Stimulated activated CD4-positive, alpha-beta T cell treated with anti-CD3 and anti-CD28 coated beads, Interleukin-4, amount 100 ng/mL, for 1 hour (primary cell): ENCODE results near the gene CDC25B.

Experiments used
- DNase-seq: peaks from one replicate; pipeline ENCODE4 v3.0.0-alpha.2; 2020

The CDC25B gene

DNA sequence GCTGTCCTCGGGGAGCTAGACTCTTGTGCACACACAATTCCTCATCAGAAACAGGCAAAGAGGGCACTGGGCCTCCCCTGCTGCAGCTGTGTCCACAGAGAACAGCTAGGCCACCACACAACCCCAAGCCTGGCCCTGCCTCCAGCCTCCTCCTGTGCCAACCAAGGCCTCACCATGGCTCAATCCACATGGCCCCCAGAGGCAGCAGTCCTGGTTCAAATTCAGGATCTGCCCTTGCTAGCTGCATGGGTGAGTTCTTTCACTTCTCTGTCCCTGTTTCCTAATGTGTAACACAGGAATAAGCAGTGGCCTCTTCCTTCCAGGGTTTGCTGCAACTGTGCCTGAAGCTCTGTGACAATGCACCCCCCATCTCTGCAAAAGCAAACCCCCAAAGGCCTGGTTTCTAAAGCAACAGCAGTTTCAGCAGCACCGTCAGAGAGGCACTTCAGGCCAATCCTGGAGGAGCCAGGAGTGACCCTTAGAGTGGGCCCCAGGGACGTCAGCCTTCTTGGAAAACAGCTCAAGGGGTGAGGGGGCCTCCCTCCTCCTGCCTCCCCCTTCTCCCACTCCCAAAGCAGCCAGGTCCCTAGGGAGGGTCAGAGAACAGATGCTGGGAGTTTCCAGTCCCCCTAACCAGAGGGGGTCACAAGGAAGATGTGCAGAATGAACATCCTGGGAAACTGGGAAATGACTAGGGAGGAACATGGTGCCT is 30.8 kb upstream of the CDC25B start:
- DNase-seq: no peak

DNA sequence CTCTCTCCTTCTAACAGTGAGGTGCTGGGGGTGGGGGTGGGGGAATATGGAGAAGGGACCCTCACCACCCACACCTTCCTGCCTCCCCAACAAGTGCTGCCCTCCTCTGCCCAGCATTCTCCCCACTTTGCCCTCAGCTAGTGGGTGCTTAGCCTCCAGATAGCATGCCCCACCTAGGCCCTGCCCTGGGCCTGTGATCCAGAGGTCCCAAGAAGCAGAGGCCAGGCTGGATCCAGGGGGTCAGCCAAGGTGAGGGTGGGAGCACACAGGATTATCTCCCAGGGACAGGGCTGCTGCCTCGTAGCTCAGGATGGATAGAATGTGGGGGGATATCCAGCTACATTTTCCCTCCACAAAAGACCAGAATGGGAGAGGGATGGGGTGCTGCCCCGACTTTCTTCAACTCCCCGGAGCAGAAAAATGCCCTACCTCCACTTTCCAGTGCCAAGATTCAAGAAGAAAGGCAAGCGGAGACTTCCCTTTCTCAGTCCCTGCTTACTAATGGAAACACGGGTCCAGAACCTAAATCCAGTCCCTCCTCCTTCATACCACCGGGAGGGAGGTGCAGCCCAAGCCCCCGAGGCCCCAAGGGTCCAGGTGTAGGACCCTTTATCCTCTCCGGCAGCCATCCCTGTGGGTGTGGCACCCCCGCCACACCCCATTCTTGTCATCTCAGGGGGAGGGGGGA is 29.5 kb upstream of the CDC25B start:
- DNase-seq: no peak

DNA sequence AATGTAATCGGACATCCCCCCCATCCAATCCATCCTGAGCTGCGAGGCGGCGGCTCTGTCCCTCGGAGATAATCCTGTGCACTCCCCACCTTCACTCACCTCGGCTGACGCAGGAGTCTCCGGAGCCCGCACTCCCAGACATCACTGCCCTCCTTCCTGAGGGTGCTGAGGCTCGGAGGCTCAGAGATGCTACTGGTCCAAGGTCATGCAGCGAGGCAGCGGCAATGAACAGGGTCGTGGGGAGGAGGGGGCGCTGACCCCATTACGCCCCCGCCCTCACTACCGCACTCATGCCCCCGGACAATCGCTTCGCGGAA is 29.0 kb upstream of the CDC25B start:
- DNase-seq: peak; percentile 28

DNA sequence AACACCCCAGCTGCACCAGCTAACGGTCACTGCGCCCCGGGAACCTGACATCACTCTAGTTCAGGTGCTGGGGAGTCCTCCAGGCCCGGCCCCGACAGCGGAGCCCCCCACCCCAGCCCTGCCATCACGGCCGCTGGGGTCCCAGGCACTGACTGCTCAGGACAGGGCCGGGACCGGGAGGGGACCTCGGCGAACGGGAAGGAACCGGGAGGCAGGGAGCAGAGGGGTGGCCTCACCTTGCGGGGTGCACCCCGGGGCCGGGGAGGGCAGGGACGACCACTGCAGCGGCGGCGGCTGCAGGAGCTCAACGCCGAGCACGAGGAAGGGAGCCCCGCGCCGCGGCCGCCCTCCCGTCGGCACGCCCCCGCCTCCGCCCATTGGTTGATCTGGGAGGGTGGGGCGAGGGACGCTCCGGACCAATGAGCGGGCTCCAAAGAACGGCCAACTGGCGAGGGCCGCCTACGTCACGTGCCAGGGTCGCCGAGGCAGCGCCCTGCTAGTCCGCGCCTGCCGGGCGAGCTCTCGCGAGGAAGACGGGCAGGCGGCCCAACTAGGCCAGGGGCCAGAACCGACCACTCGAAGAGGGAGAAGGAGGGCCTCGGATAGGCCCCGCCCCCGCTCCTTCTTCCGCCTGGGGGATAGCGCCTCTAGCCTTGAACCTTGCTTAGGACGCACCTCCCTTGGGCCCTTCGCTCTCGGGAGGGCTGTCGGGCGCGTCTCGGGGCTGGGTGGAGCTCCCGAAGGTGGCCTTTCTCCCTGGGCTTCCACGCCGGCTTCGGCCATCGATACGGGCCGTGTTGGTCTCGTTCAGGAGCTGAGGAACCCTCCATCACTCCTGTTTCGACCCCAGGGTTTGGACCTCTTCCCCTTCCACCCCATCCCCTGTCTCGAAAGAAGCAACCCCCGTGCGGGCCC is 28.4 kb upstream of the CDC25B start, which contains the start of gene ADISSP:
Gene ADISSP, minus strand, starts transcription at position 327 of the 915 bp plus-strand sequence. CDS start 7,653 bp downstream, outside the sequence.
- peak; percentile 97 for DNase-seq

DNA sequence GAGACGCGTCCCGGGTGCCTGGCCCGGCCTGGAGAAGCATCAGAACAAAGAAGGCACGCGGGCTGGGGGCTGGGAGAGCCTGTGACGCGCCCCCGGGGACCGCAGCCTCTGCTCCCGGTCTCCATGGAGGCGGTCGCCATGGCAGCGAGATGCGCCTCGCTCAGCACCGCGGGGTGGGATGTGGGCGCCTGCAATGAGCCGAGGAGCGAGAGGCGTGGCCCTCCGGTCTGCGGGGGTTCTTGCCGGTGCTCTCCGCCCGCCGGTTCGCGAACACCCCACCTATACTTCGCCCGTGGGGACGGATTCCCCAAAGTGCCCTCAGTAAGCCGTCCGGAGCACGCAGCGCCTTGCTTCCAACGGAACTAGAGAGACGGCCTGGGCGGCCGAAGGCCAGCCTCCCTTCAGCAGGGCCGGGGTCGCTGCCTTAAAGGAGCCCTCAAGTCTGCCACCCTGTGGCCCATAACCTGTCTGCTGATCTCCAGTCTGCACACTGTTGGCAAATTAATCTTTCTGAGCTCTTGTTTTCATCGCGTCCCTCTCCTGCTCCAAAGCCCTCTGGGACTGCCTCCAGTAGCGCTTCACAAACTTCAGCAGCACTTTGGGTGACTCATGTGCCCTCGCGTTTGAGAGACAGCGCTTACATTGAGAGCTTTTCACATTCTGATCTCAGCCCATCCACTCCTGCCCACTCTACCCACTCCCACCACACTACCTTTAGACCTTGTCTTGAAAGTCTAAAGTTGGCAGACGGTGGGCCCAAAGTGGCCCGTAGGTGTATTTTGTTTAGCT is 27.6 kb upstream of the CDC25B start:
- DNase-seq: peak; percentile 80

DNA sequence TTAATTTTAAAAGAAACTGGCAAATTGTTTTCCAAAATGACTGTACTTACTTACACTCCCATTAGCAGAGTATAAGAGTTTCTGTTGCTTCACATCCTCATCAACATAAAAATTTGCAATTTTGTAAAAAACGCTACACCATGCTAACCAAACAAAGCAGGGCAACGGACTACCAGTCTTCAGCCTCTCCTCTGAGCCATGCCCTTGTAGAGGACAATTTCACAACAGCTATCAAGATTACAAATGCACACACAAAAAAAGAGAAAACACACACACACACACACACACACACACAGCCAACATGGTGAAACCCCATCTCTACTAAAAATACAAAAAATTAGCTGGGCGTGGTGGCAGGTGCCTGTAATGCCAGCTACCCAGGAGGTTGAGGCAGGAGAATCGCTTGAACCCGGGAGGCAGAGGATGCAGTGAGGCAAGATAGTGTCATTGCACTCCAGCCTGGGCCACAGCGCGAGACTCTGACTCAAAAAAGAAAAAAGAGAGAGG is 24.5 kb upstream of the CDC25B start:
- DNase-seq: no peak

DNA sequence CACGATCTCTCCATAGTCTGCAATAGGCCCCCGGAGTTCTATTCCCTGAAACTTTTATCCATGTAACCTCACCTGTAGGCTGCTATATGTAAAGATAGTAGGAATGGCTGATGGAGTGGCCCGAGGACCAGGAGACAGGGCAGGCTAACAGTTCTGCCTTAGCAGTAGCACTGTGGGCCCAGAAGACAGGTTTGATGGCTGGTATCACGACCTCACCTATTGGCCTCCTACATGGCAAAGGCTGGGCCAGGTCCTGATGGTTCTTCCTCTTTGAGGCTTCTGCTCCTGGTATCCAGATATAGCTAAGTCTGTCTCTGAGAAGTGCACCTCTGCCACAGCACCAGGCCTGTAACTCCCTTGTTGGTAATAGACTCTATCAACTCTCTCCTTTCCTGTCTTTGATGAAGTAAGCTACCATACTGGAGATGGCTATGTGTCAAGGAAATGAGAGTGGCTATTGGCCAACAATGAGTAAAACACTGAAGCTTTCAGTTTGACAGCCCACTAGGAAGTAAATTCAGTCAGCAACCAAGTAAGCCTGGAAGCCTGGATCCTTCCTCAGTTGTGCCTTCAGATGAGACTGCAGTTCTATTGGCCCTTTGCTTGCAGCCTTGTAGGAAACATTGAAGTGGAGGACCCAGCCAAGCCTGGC is 20.5 kb upstream of the CDC25B start:
- no peak for DNase-seq

DNA sequence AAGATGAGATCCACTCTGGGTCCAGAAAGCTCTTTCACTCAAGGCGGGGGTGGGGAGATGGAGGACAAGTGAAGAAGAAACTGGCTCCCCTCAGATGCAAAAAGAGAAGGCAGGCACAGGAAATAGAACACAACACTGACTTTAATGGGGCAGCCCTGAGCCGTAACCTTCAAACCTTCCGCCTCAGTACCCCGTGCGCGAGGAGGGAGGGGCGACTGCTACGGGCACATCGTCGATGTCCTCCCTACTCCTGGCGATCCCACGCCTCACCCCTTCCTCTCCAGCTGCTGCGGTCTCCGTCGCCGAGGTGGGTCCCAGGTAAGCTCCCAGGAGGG is 18.8 kb upstream of the CDC25B start:
- DNase-seq: no peak

DNA sequence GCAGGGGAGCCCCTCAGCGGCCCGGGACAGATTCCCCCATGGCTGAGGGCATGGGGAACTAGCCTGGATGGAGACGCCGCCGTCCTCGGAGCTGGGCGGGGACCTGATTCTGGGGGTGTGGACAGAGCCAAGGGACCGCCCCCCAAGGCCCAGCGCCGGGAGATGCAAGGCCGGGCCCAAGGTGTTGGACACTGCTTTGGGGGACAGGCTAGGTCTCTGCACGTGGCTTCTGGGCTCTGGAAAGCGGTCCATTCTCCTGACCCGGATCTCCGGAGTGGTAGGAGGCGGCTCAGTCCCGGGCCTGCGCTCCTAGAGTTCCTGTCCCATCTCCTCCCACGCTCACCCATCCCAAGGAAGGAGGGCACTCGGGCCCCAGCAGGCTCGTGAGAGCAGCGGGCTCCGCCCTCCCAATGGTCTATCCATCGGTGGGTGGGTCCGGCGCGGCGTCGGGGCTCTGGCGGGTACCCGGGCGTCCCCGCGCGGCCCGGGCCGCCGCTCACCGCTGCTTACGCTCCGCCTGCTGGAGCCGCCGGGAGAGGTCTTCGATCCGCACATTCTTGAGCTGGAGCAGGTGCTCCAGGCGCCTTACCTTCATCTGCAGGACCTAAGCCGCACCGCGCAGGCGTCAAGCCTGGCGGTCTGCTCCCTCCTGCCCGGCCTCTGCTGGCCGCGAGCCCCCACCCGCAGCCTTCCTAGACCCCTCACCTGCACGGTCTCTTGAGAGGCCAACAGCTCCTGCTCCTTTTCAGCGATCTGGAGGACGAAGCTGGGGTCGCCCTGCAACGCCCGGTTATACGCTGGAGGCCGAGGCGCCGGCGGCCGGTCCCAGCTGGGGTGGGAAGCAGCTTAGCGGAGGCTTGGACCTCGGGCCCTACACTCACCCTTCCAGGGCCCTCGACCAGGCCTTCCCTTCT is 18.1 kb upstream of the CDC25B start:
- peak; percentile 55 for DNase-seq

DNA sequence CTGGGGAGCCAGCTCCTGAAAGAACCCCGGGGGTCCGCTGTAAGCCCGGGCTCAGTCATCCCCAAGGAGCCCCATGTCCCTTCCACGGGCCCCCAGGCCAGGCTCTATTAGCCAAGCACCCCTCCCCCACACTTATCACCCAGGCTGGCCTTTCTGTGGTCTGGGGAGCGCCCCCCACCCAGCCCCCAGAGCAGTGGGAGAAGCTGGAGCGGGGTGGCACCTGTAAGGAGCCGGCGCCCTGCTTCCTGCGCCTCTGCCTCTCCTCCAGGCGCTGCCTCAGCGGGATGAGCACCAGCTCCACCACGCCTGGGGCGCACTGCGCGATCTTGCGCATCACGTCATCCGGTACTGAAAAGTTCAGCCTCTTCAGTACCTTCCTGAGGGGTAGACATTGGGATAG is 17.1 kb upstream of the CDC25B start:
- DNase-seq: no peak

DNA sequence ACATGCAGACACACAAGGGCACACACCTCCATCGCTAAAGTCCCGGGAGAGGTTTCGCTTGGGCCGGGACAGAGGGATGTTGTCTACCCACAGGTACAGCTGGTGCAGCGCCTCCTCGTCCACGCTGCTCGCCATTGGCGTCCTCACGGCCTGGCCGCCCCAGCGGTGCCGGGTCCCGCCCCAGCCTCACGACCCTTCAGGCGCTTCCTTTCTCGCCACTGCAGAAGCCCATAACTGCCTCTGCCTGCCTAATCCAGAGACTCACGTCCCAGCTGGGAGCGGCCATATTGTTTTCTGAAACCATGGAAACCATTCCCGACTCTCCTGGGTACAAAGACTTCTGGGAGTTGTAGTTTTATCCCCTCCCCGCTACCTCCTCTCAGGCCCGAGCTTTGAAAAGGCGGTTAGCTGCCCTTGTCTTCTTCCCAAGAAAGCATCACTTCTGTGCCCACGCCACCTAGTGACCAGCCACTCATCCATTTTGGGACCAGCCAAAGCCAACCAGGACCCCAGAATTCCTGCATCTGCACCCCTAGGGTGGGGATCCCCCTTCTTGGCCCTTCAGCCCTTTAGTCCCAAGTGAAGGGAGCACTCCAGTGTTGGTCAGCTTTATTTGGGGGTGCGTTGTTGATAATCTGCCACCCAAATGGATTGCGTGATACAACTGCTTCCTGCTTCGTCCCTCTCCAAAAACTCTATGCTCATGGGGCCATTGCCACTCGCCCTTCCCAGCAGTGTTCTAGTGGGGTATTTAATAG is 14.8 kb upstream of the CDC25B start, which contains the start of gene SPEF1:
Gene SPEF1, minus strand, starts transcription at position 296 of the 758 bp plus-strand sequence. Its CDS starts 161 bp downstream, at position 135.
- no peak for DNase-seq

DNA sequence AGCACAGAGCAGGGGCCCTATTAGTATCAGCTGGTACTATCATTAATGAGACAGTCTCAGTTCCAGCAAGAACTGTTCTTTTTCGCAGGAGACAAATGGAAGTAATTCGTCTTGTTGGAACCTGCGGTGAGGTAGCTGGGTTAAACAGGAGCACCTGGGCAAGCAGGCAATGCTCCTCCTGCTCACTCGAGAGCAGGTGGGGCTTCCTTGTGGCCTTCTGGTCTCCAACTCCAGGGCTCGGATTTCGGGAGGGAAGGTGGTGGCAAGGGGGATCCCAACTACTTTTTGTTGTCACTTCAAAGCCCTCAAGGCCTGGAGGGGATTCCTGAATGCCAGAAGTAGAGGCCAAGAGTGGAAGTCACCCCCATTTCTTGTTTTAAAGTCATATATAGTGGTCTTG is 13.5 kb upstream of the CDC25B start:
- no peak for DNase-seq

DNA sequence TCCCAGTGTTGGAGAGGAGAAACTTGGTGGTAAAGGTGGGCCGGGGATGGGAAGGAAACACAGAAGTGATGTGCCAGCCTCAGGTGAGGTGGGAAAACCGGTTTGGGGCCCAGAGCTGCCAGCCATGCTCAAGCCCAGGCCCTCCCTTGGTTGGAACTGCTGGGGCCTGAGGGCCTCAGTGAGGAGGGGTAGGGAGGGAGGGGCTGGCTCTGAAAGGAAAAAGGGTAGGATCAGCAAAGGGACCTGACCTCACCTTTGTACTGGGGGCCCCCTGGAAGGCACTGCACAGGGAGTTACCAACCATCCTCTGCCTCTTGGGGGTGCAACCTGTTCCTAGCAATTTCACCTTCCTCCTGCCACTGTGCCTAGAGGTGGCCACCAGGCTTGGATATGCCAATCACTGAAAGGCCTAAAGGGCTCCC is 13.0 kb upstream of the CDC25B start:
- no peak for DNase-seq

DNA sequence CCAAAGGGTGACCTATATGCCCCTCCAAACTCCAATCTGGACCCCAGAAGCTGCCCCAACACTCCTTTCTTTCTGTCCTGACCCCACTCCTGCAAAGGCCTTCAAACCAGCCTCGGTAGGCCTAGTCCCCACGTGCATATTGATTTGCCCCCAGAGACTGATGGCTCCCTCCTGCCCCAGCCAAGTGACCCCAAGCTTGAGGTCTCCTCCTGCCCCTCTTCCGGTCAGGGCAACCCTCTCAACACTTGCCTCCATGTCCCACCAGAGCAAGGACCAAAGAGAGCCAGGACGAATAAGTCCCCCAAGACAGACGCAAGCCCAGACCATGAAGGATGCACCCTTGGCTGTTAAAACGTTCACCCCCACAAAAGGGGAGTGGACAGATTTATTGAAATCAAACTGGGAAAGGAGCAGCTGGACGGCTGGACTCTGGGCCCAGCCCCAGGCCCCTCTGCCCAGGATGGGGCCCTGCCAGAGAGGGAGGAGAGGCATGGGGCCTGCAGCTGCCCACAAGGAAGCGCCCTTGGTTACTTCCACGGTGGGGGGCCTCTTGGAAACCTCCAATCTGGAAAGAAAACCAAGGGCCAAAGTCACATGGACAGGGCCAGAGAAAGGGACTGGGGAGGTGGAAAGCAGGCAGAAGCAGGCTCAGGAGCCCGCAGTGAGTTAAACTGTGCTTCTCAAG is 12.5 kb upstream of the CDC25B start:
- DNase-seq: no peak

DNA sequence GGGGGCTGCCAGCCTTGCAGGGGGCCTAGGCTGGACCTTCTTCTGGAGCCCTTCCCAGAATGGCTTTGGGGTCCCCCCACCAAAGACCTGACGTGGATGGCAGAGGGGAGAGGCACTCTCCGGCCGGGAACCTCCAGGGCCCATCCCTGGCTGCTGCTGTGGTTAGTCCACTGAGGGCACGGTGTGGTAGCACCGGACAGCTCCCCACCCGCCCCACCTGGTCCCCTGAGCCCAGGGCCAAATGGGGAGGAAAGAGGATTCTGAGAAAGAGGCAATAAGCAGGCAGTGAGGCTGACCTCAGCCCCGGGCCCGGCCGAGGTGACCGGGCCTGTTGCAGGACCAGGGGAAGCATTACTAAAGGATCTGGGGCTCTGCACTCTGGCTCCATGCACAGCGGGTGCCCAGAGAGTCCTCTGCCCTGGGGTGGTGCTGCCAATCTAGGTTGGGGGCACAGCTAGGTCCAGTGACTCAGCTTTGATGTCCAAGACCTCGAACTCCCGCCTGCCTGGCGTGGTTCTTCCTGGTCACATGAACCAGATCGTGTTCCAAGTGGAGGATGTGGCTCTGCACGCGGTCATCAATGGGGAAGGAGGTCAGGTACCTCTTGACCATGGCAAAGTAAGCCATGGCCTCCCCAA is 11.8 kb upstream of the CDC25B start:
- no peak for DNase-seq

DNA sequence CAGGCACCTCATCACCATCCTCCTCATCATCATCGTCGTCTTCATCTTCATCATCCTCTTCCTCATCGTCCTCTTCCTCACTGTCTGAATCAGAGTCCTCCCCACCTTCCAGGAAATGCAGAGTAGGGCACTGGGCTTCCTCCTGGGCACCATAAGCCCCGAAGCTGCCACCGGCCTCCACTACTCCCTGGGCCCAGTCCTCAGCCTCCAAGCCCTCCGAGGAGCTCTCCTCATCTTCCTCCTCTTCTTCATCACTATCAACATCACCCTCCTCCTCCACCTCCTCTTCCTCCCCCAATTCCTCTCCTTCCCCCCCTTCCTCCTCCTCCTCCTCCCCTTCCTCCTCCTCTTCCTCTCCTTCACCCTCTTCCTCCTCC is 11.3 kb upstream of the CDC25B start:
- no peak for DNase-seq

DNA sequence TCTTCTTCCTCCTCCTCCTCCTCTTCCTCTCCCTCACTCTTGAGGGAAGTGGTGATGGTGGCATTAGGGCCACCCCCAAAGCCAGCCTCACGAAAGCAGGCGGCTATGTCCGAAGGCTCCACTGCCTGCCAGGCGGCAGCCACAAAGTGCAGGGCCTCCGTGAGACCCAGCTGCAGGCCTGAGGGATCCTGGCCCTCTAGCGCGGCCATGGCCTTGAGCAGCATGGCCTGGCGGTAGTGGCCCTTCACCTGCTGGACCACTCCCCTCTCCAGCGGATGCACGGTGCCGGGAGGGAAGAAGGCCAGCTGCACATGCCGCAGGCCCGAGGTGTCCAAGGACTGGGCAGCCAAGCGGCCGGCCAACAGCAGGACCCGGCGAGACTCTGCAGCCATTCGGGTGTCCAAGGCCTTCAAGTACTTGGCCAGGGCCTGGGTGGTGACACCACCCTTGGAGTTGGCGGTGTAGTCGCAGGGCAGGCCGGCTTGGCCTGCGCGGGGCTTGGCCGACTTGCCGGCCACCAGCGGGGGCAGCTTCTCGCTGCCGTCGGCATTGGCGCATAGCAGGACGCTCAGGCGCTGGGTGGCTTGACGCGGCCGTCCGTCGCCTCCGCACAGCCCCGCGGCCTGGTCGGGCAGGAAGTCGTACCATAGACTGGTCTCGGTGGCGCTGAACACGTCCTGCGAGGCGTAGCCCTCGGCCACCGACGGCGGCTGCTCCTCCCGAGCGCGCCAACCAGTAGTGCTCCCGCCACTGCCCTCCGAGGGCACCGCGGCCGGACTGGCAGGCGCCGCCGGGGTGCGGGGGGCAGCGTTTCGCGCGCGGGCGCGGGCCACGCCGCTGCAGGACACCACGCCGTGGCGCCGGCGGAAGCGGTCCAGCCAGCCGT is 10.6 kb upstream of the CDC25B start:
- DNase-seq: no peak

DNA sequence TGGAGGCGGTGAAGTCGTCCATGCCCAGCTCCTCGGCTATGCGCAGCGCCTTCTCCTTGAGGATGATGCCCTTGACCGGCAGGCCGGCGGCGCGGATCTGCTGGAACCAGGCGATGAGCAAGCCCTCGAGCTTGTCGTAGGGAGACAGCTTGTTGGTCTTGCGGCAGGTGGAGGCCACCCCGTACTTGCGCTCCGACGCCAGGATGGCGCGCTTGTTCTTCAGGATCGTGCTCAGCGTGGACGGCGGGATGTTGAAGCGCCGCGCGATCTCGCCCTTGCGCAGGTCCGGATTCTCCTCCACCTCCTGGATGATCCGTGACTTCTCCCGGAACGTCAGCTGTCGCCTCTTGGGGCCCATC is 10.0 kb upstream of the CDC25B start:
- DNase-seq: peak; percentile 41
